Keratinocyte (primary cell): Measurements from ENCODE around the gene KLHL6.

Experiments used
- EZH2 ChIP-seq: IDR thresholded peaks from one replicate; pipeline ENCODE4 v1.6.1; 2012; ENCODE audit warnings: inconsistent platforms, mild to moderate bottlenecking, low read length, moderate library complexity
- TF ChIP-seq, protein P1 (sequence below), 3 experiments: IDR thresholded peaks in 1 of 3; conservative IDR thresholded peaks in 1 of 3; optimal IDR thresholded peaks in 1 of 3; 2 replicates in 2 of 3; 3 replicates in 1 of 3; pipeline versions ENCODE3 to v1.5.1; 2011; ENCODE audit warnings: low read length in 3 of 3, mild to moderate bottlenecking in 3 of 3, moderate library complexity in 2 of 3, control low read depth in 1 of 3, inconsistent platforms in 1 of 3; ENCODE audit not compliant: insufficient read depth in 2 of 3; ENCODE audit errors: extremely low read depth in 1 of 3

DNA sequence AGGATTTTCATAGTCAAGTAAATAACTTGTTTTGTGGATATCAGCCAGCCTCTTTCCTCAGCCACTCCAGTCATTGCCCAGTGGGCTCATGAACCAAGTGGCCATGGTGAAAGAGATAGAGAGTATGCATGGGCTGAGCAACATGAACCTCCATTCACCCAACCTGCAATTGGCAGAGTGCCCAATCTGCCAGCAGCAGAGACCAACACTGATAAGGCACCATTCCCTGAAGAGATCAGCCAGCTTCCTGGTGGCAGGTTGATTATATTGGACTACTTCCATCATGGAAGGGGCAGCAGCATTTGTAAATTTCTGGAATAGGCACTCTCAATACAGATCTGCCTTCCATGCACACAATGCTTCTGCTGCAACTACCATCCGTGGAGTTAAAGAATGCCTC is 116.8 kb downstream of the KLHL6 start:
- TF ChIP-seq, protein P1, sequence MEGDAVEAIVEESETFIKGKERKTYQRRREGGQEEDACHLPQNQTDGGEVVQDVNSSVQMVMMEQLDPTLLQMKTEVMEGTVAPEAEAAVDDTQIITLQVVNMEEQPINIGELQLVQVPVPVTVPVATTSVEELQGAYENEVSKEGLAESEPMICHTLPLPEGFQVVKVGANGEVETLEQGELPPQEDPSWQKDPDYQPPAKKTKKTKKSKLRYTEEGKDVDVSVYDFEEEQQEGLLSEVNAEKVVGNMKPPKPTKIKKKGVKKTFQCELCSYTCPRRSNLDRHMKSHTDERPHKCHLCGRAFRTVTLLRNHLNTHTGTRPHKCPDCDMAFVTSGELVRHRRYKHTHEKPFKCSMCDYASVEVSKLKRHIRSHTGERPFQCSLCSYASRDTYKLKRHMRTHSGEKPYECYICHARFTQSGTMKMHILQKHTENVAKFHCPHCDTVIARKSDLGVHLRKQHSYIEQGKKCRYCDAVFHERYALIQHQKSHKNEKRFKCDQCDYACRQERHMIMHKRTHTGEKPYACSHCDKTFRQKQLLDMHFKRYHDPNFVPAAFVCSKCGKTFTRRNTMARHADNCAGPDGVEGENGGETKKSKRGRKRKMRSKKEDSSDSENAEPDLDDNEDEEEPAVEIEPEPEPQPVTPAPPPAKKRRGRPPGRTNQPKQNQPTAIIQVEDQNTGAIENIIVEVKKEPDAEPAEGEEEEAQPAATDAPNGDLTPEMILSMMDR (optimal IDR thresholded peaks at IDR 0.05 in 1 of 3, IDR thresholded peaks at IDR 0.05 in 1 of 3, conservative IDR thresholded peaks at IDR 0.05 in 1 of 3; ENCODE audit: extremely low read depth in 1 of 3, insufficient read depth in 2 of 3, low read length in 3 of 3), result no peak
- TF ChIP-seq EZH2, result no peak
